Measurements from ENCODE around the gene DDX1. TPM values are rescaled to one million over a fixed set of nuclear protein-coding genes. Genes with fewer than 3 reads are reported as not detected.

DDX1 gene
- total RNA-seq, 1 donor from 2014 or later = 60.4 TPM

DNA sequence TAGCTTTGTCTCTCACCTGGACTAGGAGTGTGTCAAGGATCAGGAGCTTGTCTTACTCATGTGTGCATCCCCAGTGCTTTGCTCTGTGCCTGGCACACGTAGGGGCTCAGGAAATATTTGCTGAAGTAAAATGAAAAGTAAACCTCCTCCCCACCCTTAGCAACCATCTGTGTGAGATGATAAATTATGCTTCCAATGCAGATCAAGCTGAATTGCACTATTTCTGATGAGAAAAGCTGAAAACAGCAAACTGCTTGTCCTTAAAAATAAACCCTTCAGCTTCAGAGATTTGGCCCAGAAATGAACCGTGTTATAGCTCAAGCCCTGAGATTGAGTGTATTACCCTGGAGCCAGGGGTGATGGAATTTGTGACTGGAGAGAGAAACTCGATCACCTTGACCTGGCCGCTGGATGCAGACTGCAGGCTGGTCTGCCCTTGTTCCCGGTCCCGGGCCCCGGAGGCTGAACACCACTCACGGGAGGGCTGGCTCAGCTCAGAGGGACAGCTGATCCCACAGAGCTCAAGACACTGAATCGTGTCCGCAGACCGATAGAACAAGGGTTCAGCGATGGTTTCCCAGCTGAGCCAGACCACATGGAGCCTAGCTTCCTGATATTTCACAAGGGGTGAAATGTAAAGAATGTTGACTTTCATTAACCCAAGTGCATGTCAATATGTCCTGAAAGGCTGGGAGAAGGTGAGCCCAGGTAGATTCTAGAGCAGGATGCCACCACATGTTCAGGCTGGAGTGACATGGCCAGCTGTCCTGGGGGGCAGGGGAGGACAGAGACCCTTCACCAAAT, 50.5 kb downstream of the DDX1 start:
- H3K4me3 ChIP-seq = no peak overlapping the region
- intact Hi-C loops (cut with DNase I) = no loop called here
- no peak overlapping the region for H3K27ac ChIP-seq
- TF ChIP-seq, protein P1, sequence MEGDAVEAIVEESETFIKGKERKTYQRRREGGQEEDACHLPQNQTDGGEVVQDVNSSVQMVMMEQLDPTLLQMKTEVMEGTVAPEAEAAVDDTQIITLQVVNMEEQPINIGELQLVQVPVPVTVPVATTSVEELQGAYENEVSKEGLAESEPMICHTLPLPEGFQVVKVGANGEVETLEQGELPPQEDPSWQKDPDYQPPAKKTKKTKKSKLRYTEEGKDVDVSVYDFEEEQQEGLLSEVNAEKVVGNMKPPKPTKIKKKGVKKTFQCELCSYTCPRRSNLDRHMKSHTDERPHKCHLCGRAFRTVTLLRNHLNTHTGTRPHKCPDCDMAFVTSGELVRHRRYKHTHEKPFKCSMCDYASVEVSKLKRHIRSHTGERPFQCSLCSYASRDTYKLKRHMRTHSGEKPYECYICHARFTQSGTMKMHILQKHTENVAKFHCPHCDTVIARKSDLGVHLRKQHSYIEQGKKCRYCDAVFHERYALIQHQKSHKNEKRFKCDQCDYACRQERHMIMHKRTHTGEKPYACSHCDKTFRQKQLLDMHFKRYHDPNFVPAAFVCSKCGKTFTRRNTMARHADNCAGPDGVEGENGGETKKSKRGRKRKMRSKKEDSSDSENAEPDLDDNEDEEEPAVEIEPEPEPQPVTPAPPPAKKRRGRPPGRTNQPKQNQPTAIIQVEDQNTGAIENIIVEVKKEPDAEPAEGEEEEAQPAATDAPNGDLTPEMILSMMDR (IDR thresholded peaks at IDR 0.05) = no peak
- H3K9me3 ChIP-seq = peaks cover 5% of the 10 kb centered on the region
- peaks cover 14% of the 10 kb centered on the region for H3K4me1 ChIP-seq
- H3K27me3 ChIP-seq (ENCODE audit: low read depth) = no peaks in the 10 kb centered on the region
- peaks cover 4% of the 10 kb centered on the region for H3K36me3 ChIP-seq
- ATAC-seq (no peak), DNase-seq (no peak)

DNA sequence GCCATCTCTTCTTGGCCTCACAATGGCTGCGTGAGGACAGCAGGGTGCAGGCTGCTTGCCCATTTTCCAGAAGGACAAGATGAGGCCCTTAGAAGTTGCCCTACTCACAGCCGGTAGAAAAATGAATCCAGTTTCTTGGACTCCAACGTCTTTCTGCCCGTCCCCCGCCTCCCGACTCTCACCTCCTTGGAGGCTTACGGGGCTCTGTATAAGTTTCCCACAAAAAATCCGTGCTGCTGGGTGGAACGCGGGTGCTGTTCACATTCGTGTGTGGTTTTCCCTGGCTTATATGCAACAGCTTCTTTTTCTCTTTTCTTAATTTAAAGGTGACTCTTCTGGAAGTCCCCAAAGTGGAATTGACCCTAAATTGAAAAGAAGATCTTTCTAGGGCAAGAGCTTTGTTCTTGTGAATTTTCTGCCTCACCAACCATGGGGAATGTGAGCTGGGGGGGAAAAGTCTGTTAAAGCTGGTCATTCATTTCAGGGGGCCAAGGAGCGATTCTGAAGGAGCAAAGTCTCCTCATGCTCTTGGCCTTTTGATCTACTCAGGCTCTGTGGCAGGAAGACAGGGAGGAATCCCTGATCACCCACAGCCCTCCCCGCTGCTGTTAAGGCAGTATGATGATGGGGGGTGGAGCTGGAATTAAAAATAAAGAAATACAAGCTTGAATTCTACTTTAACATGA, 51.3 kb downstream of the DDX1 start:
- DNase-seq (no peak), ATAC-seq (no peak)
- peaks cover 5% of the 10 kb centered on the region for H3K9me3 ChIP-seq
- peaks cover 8% of the 10 kb centered on the region for H3K4me1 ChIP-seq
- TF ChIP-seq, protein P1 (IDR thresholded peaks at IDR 0.05) = no peak
- H3K27me3 ChIP-seq (ENCODE audit: low read depth) = no peaks in the 10 kb centered on the region
- no peak overlapping the region for H3K27ac ChIP-seq
- H3K36me3 ChIP-seq = peaks cover 4% of the 10 kb centered on the region
- intact Hi-C loops (cut with DNase I) = no loop called here
- H3K4me3 ChIP-seq = no peak overlapping the region

DNA sequence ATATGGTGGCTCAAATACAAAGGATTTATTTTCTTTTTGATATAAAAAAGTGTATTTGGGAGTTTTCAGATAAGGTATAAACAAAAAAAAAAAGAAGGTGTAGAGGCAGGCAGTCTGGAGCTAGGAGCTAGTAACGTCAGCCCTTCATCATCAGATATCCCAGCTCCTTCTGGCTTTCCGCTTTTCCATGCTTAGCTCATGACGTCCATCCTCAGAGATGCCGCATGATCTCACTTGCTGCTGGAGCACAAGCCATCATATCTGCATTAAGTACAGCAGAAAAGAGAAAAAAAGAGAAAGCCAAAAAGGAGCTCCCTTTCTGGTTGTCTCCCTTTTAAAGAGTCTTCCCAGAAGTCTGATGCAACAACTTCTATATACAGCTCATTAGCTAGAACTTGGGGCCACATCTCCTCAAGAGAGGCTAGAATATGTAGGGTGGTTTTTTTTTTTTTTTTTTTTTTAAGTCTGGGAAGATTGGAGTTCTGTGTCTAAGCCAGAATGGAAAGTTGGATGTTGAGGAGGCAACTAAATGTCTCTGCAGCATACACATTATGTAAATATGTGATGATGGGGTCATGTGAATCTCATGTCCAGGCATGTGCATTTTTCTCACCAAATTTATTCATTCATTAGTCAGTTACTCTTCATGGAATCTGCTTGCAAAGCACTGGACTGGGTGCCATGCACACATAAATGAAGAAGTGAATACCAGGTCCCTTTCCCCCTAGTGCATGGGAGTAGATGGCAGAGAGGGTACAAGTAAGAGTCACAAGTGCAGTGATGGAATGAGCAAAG, 52.3 kb downstream of the DDX1 start:
- ATAC-seq (no peak), DNase-seq (no peak)
- intact Hi-C loops (cut with DNase I) = no loop called here
- H3K36me3 ChIP-seq = peaks cover 4% of the 10 kb centered on the region
- H3K27ac ChIP-seq = no peak overlapping the region
- no peak overlapping the region for H3K4me3 ChIP-seq
- TF ChIP-seq, protein P1 (IDR thresholded peaks at IDR 0.05) = no peak
- H3K9me3 ChIP-seq = peaks cover 5% of the 10 kb centered on the region
- H3K27me3 ChIP-seq (ENCODE audit: low read depth) = no peaks in the 10 kb centered on the region
- peaks cover 8% of the 10 kb centered on the region for H3K4me1 ChIP-seq

DNA sequence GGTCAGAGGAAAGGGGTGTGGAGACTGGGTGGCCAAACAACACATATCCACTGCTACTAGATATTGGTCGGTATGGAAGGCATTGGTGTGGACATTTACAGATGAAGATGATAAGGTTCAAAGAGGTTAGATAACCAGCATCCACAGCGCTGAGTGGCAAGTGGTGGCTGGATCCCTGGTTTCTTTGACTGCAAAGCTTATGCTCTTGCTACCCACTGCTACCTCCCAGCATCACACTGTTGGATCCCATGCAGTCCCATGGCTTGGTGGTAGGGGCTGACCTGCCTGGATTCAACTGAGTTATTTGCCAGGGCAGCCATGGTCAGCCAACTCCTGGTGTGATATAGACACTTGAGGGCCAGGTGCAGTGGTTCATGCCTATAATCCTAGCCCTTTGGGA, 53.6 kb downstream of the DDX1 start:
- TF ChIP-seq, protein P1 (IDR thresholded peaks at IDR 0.05) = no peak
- Histone ChIP-seq H3K36me3 (peaks cover 4% of the 10 kb centered on the region), H3K4me1 (peaks cover 3% of the 10 kb centered on the region), H3K27me3 (ENCODE audit: low read depth) (no peaks in the 10 kb centered on the region), H3K4me3 (no peak overlapping the region), H3K9me3 (peaks cover 5% of the 10 kb centered on the region), H3K27ac (no peak overlapping the region)
- DNase-seq = no peak
- ATAC-seq = no peak
- intact Hi-C loops (cut with DNase I) = no loop called here

DNA sequence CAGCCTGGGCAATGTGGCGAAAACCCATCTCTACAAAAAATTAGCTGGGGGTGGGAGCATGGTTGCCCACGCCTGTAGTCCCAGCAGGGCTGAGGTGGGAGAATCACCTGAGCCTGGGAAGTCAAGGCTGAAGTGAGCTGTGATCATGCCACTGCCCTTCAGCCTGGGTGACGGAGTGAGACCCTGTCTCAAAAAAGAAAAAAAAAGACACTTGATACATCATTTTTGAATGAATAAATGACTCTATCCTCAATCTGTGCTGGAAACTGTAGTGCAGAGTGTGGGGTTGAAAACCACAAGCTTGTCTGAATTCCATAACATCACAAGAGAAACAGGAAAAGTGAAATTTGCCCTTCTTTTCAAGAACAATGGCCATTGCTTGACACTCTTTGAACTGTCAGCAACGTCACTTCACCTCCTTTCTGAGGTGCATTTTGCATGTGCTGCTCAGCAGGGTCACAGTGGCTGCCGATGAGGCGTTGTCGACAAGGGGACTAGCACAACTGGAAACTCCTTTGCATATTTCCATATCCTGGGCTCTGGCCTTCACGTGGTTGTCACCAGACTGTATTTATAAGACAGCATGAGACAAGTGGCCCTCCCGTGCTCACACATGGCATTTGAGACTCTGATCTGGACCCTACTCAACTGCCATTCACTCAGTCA, 54.2 kb downstream of the DDX1 start:
- no peak overlapping the region for H3K27ac ChIP-seq
- H3K36me3 ChIP-seq = peaks cover 4% of the 10 kb centered on the region
- ATAC-seq = no peak
- H3K4me3 ChIP-seq = no peak overlapping the region
- H3K4me1 ChIP-seq = no peaks in the 10 kb centered on the region
- no peak for DNase-seq
- intact Hi-C loops (cut with DNase I) = no loop called here
- peaks cover 5% of the 10 kb centered on the region for H3K9me3 ChIP-seq
- TF ChIP-seq, protein P1 (IDR thresholded peaks at IDR 0.05) = no peak
- H3K27me3 ChIP-seq (ENCODE audit: low read depth) = no peaks in the 10 kb centered on the region
